ENCODE measurements around the gene NFU1. TPM values are rescaled to one million over a fixed set of nuclear protein-coding genes. Genes with fewer than 3 reads are reported as not detected.

NFU1 gene
- total and polyA plus RNA-seq, 2 of the 13 experiments (the other 11 are each of a cell fraction or from before 2014, with no cell fraction given), result 39.1 to 84.0 TPM

- TF ChIP-seq ATF4 (CRISPR knock-in tag; IDR thresholded peaks at IDR 0.05) (no peak), ZNF496 (CRISPR knock-in tag; IDR thresholded peaks at IDR 0.05; ENCODE audit: insufficient replicate concordance) (no peak)
Measured at GRCh38 chr2:69482471-69482870, 45.2 kb upstream of the NFU1 start (continued).

- H3K79me2 ChIP-seq (ENCODE audit: insufficient read depth, low read length), result no peaks in the 10 kb centered on the region
- no peak overlapping the region for H2AFZ ChIP-seq (ENCODE audit: low read length)
- no peaks in the 10 kb centered on the region for H4K20me1 ChIP-seq (ENCODE audit: insufficient read depth, low read length)
- in situ Hi-C loops (cut with HindIII; ENCODE audit: extremely low pct_ligation_motif_present, low pct_unique_long_range_greater_than_20kb), result no loop called here
- 91% methylated on average over 1 of the region's 1 CpG for WGBS (ENCODE audit: low lambda C conversion rate)
- H3K4me3 ChIP-seq (replicated peaks in 1 of 3; ENCODE audit: insufficient read depth in 1 of 3, low read depth in 2 of 3, low read length in 3 of 3), result no peak overlapping the region
- H3K4me2 ChIP-seq (ENCODE audit: low read depth, low read length), result no peak overlapping the region
- DNase-seq (ENCODE audit: low spot score) (no peak), ATAC-seq (no peak), FAIRE-seq (no peak)
- no TSS peak for BruUV-seq (replicated peaks)
- H3K27me3 ChIP-seq (ENCODE audit: control insufficient read depth in 1 of 2, insufficient read depth in 2 of 2, low read length in 2 of 2), result no peaks in the 10 kb centered on the region
- no peak overlapping the region for H3K27ac ChIP-seq (ENCODE audit: extremely low read length, insufficient read depth, low read length)
- H3K9me3 ChIP-seq (ENCODE audit: low read length), result no peaks in the 10 kb centered on the region
- ChIA-PET POLR2A (no interaction called here), CTCF (ENCODE audit: low intra/inter-chr PET ratio, low total read pairs) (no interaction called here)
- TF ChIP-seq SNRNP70 (IDR thresholded peaks at IDR 0.05; ENCODE audit: low read depth, low read length) (no peak), ZNF747 (CRISPR knock-in tag; IDR thresholded peaks at IDR 0.05; ENCODE audit: borderline replicate concordance) (no peak), ZNF207 (IDR thresholded peaks at IDR 0.05; ENCODE audit: borderline replicate concordance) (no peak), SP4 (CRISPR knock-in tag; IDR thresholded peaks at IDR 0.05) (no peak), NFYC (CRISPR knock-in tag; IDR thresholded peaks at IDR 0.05) (no peak), TSC22D2 (CRISPR knock-in tag; IDR thresholded peaks at IDR 0.05; ENCODE audit: borderline replicate concordance) (no peak), TFAP4 (IDR thresholded peaks at IDR 0.05; ENCODE audit: borderline replicate concordance, low read depth) (no peak), KDM6A (CRISPR knock-in tag; IDR thresholded peaks at IDR 0.05; ENCODE audit: low read depth) (no peak), ZFP36 (IDR thresholded peaks at IDR 0.05; ENCODE audit: borderline replicate concordance, low read depth, low read length, partially characterized antibody) (no peak), SKIL (CRISPR knock-in tag; IDR thresholded peaks at IDR 0.05; ENCODE audit: borderline replicate concordance) (no peak), MAFF (IDR thresholded peaks at IDR 0.05; ENCODE audit: low read depth, low read length) (no peak), SRSF9 (IDR thresholded peaks at IDR 0.05; ENCODE audit: borderline replicate concordance, insufficient read depth, low read depth, low read length, poor library complexity, severe bottlenecking) (no peak), MXD1 (CRISPR knock-in tag; IDR thresholded peaks at IDR 0.05) (no peak), KDM1A (CRISPR knock-in tag; IDR thresholded peaks at IDR 0.05) (no peak), ZNF143 (CRISPR knock-in tag; IDR thresholded peaks at IDR 0.05) (no peak)
- no peaks in the 10 kb centered on the region; a peak in 1 of 5 replicates for H3K36me3 ChIP-seq (replicated peaks in 1 of 2; ENCODE audit: control insufficient read depth in 1 of 2, insufficient read depth in 2 of 2, low read length in 2 of 2)
- peaks cover 16% of the 10 kb centered on the region for H3K4me1 ChIP-seq (ENCODE audit: insufficient read depth, low read length)
- intact Hi-C loops (cut with micrococcal nuclease; ENCODE audit: unreplicated experiment), result no loop called here
- H3K9ac ChIP-seq (ENCODE audit: insufficient read depth, low read depth, low read length), result no peak overlapping the region
Measured at GRCh38 chr2:69481421-69481820, 44.2 kb upstream of the NFU1 start.

Data from HepG2 (cell line).